SKM-1 treated with dmso at 0.1 percent for 144 hours (cell line): ENCODE data around the gene POLA1.
"Not testable (repeated sequence)": the region's sequence is repeated elsewhere in the genome, so short reads cannot be mapped to it uniquely, and the experiment has no call there.

Source experiments
- DNase-seq: peaks from one replicate; lab custom pipeline; 2025; ENCODE audit not compliant: unreplicated experiment; lab: John Stamatoyannopoulos, UW

Gene POLA1, protein sequence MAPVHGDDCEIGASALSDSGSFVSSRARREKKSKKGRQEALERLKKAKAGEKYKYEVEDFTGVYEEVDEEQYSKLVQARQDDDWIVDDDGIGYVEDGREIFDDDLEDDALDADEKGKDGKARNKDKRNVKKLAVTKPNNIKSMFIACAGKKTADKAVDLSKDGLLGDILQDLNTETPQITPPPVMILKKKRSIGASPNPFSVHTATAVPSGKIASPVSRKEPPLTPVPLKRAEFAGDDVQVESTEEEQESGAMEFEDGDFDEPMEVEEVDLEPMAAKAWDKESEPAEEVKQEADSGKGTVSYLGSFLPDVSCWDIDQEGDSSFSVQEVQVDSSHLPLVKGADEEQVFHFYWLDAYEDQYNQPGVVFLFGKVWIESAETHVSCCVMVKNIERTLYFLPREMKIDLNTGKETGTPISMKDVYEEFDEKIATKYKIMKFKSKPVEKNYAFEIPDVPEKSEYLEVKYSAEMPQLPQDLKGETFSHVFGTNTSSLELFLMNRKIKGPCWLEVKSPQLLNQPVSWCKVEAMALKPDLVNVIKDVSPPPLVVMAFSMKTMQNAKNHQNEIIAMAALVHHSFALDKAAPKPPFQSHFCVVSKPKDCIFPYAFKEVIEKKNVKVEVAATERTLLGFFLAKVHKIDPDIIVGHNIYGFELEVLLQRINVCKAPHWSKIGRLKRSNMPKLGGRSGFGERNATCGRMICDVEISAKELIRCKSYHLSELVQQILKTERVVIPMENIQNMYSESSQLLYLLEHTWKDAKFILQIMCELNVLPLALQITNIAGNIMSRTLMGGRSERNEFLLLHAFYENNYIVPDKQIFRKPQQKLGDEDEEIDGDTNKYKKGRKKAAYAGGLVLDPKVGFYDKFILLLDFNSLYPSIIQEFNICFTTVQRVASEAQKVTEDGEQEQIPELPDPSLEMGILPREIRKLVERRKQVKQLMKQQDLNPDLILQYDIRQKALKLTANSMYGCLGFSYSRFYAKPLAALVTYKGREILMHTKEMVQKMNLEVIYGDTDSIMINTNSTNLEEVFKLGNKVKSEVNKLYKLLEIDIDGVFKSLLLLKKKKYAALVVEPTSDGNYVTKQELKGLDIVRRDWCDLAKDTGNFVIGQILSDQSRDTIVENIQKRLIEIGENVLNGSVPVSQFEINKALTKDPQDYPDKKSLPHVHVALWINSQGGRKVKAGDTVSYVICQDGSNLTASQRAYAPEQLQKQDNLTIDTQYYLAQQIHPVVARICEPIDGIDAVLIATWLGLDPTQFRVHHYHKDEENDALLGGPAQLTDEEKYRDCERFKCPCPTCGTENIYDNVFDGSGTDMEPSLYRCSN (N-terminal part only)

DNA sequence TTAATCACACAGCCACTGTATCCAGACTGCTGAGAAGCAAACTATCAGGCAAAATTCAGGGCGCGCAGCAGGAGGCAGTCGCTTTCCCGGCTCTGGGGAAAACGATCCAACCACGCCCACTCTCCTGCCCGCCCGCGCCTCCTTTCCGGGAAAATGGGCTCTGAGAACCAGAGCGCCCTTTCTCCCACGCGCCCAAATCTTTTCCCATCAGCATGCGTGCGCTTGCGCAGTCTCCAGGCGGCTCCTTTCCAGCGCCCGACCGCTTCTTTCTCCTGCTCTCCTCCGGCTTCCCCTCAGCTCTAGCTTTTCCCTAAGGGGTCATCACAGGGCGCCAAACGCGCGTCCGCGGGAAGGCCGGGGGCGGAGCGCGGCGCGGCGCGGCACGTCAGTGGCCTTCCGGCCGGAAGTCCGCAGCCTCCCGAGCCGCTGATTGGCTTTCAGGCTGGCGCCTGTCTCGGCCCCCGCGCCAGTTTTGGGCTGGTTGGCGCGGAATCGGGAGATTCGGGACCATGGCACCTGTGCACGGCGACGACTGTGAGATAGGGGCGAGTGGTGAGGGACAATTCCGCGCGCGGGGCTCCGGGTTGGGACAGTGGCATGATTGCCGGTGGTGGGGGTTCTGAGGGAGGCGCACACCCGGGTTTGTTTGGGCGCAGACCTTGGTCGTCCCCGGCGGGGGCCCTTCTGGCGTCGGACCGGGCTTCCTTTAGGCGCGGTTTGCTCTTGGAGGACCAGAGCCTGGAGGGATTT lies at the start of gene POLA1:
TSS of gene POLA1 (plus strand) at position 466 of the 750 bp plus-strand sequence. CDS start at position 510, 44 bp downstream.
- peak; percentile 85 for DNase-seq

DNA sequence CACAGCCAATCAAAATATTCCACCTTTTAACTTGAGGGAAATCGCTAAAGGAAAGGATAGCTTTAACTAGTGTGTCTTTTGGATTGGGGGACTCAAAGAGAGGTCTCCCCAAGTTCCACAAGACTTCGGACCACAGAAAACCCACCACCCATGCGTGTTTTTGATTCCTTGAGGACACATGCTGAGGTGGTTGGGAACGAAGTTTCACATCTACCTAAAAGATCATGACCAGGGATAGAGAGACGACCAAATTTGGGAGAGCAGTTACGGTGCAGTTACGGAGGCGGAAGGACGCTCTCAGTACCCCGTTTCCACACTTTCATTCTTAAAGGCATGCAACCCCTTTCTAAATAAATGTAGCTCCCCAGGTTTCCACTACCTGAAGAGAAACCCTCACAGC lies 47.7 kb upstream of the POLA1 start:
- no peak for DNase-seq

DNA sequence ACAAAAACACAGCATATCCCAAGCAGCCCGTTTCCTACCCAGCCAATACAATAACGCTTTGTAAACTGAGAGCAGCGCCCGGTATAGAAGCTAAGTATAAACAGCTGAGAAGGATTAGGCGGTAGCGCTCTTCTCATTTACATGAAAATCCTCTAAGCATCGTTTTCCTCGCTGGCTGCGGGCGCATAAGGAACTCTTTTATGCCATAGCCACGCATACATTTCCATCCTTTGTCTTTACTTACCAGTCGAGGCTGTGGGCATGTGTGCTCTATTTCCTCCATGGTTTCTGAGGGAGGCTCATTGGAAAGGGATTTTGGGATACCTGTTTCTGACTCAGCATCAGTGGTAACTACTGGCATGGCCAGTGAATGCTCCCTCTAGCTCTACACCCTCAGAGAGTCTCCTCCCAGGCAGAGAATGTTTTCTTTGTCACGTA lies 47.0 kb upstream of the POLA1 start:
- no peak for DNase-seq

DNA sequence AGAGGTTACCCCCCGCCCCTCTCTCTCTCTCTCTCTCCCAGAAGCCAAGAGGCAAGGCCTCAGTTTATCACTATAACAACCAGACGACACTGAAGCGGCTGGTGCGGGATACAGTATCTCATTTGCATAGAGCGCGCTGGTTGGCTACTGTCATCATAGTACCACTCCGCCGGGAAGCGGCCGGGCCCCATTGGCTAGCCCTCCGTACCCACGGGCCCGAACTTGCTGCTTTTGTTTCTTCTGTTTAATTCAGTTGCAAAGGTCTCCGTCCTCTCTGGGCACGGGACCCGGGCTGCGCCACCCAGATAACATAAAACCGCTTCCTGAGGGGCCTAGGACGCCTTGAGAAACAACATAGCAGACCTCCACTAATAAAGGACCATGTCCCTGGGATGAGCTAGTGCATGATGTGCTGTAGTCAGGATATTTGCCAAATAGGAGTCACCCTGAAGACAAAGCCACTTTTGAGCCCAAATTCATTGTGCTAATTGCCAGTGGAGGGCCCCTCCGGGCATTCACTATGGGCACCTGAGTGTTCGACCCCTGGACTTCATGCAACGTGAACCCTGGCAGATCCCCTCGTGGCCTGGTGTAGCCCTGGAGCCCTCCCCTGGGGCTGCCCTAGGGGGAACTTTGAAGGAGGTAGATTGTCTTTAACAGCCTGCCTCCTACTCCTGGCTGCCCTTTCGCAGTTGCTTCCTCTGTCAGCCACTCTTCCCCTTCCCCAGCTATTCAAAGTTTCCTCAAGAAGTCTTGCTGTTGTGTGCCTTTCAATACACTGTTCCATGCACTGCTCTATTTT lies 46.3 kb upstream of the POLA1 start, which contains the start of gene PCYT1B:
TSS of gene PCYT1B (minus strand) at position 91 of the 802 bp plus-strand sequence. CDS start 242 bp downstream, outside the sequence.
- no peak for DNase-seq

DNA sequence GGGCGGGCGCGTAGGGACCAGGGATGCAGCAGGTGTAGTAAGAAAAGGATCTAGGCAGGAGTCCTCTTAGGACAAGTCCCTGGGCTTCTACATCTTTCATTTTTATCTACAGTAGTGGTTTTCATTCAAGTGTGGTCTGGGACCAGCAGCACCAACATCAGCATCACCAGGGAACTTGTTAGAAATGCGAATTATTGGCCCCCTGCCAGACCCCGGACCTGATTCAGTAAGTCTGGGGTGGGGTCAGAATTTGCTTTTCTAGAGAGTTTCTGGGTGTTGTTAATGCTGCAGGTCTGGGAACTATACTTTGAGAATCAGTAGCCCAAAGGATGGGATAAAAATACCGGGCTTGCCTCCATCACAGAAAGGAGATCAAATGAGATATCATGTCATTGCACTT lies 45.2 kb upstream of the POLA1 start:
- no peak for DNase-seq

DNA sequence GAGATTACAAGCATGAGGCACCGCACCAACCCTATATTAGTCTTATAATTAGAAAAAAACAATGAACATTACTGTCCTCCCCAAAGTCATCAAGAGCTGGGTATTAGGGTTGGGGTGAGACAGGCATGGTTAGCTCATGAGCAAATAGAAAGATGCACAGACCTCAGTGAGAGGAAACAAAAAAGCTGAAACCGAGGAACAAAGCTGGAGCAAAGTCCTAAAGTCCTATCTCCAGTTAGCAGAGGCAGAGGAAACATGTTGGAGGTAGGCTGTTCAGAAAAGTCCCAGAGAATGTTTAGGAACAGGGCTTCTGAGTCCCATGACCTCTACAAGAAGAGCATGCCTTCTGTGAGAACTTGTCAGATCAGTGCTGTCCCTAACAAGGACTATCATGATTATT lies 41.9 kb upstream of the POLA1 start:
- no peak for DNase-seq

DNA sequence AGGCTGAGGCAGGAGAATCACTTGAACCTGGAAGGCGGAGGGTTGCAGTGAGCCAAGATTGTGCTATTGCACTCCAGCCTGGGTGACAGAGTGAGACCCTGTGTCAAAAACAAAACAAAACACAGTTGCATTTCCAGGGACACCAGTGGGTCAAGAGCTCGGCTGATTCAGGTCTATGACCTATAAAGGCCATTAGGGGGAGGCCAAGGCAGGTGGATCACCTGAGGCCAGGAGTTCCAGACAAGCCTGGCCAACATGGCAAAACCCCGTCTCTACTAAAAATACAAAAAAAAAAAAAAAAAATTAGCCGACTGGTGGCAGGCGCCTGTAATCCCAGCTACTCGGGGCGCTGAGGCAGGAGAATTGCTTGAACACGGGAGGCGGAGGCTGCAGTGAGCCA lies 38.0 kb upstream of the POLA1 start:
- DNase-seq = not testable (repeated sequence)

DNA sequence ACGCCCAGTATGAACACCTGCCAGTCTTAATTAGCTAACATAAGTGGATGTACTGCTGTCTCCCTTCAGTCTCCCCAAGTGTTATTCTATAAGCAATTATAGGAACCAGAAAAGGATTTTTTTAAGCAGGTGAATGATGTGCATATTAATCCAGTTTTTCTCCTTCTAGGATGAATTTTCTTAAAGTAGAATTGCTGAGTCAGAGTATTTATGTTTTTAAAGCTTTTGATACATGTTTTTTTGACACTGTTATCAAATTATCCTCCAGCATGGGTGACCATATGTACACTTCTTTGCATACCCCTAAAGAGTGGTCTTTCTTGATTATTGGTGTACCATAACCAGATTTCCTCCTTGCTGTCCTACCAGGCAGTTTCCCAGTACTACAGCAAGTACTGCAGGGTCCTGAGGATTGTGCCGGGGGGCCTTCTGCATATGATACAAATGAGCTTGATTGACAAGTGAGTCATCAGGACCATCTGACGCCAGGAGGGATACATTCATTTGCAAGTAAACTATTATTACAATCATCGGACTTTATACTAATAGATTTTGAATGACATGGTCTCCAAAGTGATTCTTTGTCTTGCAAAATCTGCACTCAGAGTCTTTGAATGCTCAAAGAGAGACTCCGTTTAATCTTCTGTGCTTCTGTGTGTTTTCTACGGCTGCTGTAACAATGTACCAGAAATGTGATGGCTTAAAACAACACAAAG lies 35.9 kb upstream of the POLA1 start:
- DNase-seq = no peak

DNA sequence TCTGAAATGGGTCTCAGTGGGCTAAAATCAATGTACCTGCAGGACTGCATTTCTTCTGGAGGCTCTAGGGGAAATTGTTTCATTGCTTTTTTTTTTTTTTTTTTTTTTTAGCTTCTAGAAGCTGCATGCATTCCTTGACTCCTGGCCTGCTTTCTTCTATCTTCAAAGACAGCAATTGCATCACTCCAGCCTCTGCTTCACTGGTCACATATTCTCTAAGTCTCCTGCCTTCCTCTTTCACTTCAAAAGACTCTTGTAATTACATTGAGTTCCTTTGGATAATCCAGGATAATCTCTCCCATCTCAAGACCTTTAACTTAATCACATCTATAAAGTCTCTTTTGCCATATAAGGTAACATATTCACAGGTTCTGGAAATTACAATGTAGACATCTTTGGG lies 35.3 kb upstream of the POLA1 start:
- no peak for DNase-seq

DNA sequence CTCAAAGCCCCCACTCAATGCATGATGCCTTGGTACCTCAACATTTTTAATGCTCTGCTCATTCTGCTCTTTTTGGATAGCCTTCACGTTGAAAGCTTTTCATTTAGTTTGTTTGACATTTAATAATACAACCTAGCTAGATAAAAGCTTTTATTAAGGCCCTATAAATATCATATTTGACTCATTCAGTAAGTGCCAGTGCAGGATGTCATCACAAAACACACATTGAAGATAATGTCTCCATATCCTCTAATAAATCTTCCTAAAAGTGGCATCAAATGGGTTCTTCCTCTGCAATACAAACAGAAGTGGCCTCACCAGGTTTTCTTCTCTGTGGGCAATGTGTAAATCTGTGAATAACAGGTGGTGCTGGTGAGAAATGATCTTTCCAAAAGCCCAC lies 34.6 kb upstream of the POLA1 start:
- no peak for DNase-seq

DNA sequence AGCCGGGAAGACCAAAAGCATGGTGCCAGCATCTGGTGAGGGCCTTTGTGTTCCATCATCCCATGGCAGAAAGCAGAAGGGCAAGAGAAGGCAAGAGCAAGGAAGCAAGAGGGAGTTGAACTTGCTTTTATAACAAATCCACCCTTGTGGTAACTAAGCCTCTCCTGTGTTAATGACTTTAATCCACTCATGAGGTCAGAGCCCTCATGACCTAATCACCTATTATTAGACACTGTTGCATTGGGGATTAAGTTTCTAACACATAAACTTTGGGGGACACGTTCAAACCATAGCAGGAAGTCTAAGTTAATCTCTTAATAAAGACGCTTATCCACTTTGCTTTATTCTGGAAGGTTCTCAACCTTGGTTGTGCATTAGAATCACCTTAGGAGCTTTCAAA lies 34.1 kb upstream of the POLA1 start:
- DNase-seq = no peak

DNA sequence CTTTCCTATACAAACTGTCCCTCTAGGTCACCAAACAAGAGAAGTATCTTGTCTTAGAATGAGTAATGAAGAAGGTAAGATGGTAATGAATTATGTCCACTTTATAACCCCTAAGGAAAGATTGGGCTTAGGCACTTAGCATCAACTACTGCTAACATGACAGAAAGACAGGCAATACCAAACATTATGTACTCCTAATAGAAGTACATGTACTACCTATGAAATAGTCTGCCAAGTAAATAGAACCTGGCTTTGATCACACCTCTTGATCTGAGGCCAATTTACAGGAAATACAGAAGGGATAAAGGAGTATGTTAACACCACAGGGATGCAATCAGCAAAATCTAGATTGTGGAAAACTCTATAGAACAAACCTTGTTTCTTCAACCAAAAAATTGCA lies 32.4 kb upstream of the POLA1 start:
- no peak for DNase-seq

DNA sequence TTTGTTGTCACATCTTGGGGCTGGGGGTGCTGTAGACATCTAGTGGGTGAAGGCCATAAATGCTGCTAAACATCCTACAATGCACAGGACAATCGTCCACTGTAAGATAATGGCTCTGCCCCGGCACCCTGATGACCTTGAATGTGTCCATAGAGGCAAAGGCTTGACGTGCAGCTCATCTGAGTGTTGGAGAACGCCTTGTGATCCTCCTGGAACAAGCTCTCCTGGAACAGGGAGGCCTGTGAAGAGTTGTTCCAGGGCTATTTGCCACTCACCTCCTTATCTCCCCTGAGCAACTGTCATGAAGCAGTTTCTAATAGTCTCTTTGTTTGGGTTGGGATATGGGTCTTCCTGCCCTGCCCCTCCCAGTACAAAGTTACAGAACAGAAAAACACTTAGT lies 31.4 kb upstream of the POLA1 start:
- no peak for DNase-seq

DNA sequence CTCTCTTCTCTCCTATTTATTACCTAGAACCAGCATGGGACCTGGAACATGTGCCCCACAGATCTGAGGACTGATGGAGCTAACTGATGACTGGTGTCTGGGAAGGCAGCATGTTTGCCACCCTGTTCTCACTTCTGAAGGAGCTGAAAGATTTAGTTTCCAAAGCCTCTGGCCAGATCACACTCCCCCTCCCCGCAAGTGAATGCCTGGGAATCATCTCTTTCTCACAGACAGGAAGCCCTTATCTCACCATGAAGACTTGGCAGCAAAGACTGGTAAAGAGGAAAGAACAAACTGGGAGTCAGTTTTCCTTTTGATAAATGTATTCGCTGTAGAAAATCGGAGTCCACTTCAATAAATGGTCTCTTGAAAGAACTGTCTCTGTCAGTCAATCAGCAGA lies 25.6 kb upstream of the POLA1 start:
- DNase-seq = no peak

DNA sequence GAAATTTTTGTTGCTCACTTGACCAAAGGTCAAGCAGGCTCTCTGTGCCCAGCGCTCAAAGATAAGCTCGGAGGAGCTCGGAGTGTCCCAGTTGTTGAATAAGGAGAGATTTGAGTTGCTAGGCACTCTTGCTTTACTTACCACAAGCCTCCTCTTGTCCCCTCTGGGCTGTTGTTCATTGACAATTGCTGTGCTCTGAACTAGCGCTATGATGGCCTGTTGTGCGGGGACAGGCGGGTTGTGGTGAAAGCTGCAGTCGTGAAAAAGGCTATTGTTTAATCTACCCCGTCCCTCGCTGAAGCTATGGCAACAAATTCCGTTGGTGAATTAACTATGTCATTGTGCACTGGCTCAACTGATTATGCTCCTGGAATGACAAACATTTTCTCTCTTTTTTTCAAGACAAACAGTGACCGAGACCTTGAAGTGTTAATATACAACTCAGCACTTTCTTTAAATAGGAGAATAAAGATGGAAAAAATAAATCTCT lies 21.0 kb upstream of the POLA1 start:
- DNase-seq = no peak

DNA sequence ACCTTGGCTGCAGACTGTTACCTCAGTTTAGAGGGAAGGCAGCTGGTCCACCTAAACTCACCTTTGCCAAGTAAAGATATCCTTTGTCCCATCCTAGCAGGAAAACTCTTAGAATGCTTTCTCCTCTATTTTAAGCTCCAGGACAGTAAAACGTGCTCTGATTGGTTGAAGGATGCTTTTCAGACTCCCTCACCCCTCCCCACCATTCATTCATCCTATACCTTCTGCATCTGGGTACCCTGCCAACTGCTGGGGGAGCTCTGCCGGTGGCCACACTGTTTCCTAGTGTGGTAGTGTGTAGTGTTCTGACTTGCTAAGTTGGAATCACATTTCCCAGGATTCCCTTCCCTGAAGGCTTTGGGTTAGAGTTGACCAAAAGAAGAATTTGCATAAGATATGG lies 20.3 kb upstream of the POLA1 start:
- DNase-seq = no peak

DNA sequence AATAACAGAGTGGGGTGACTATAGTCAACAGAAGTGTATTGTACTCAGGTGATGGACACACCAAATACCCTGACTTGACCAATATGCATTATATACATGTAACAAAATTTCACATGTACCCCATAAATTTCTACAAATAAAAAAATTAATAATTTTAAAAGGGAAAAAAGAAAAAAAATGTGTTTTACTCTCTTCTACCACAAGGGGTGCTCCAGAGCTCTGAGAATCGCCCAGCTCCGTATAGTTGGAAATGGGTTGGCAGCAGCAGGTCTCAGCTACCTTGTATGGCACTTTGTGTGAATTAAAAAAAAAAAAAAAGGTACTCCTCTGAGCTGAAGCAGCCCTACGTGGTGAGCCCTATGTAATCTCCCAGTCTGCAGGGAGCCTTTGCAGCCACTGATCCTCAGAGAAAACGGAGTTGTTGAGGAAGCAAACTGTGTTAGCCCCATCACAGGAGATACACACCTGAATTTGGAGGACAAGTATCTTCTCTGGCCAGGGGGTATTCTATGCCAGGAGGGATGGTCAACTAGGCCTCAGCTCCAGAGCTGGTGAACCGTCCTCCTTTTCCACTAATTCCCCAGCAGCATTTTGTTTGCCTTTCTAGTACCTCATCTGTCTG lies 17.2 kb upstream of the POLA1 start:
- no peak for DNase-seq

DNA sequence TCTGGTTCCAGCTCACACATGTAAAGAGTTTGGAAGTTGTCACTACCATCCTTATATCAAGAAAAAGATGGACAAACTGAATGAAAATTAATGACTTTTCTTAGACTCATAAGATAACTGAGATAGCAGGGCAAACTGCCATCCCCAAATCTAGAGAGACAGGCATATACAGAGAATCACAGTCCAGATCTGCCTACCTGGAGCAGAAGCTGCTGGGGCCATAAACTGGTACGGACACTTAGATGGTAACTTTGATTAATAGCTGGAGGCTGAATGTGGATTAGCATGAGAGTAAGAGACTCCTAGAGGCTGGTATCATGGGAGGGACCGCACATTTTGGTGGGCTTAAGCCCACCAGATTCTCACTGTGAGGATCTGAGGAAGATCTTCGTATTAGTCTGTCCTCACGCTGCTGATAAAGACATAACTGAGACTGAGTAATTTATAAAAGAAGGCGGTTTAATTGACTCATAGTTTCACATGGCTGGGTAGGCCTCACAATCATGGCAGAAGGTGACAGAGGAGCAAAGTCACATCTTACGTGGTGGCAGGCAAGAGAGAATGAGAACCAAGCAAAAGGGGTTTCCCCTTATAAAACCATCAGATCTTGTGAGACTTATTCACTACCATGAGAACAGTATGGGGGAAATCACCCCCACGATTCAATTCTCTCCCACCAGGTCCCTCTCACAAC lies 10.8 kb upstream of the POLA1 start:
- DNase-seq = no peak
